Measurements from ENCODE around the gene TREX2. TPM values are rescaled to one million over a fixed set of nuclear protein-coding genes. Genes with fewer than 3 reads are reported as not detected.

TREX2 gene
- total and polyA plus RNA-seq, 10 of the 15 experiments (the other 5 are each of a cell fraction or from before 2014, with no cell fraction given) = 0.09 to 0.97 (median 0.60) TPM; not detected in 3

GRCh38 chrX:153441981-153442380 is 3.9 kb downstream of the TREX2 start:
- BruUV-seq (replicated peaks) = no TSS peak
- SMC1A ChIA-PET (ENCODE audit: uncharacterized antibody, unreplicated experiment) = no interaction called here
- Histone ChIP-seq H3K27me3 (replicated peaks in 1 of 2; ENCODE audit: control insufficient read depth in 2 of 2, insufficient read depth in 2 of 2, low read length in 1 of 2) (no peaks in the 10 kb centered on the region), H2AFZ (ENCODE audit: control insufficient read depth, low read depth, low read length) (no peak overlapping the region), H3K4me2 (ENCODE audit: control insufficient read depth, insufficient read depth) (no peak overlapping the region), H3K9me3 (replicated peaks; ENCODE audit: control insufficient read depth, insufficient read depth, low read length) (no peaks in the 10 kb centered on the region; the same call in 2 of the 3 replicates), H4K20me1 (ENCODE audit: control insufficient read depth, insufficient read depth) (no peaks in the 10 kb centered on the region), H3K9ac (ENCODE audit: control insufficient read depth, insufficient read depth, low read length) (no peak overlapping the region), H3K4me3 (no peak overlapping the region), H3K79me2 (ENCODE audit: control insufficient read depth, insufficient read depth, low read length) (no peaks in the 10 kb centered on the region), H3K36me3 (ENCODE audit: control insufficient read depth in 2 of 2, insufficient read depth in 2 of 2, low read length in 1 of 2) (no peaks in the 10 kb centered on the region), H3K27ac (ENCODE audit: control insufficient read depth, insufficient read depth) (no peak overlapping the region), H3K4me1 (ENCODE audit: control insufficient read depth, insufficient read depth, low read length) (no peaks in the 10 kb centered on the region)
- FAIRE-seq (no peak), ATAC-seq (no peak), DNase-seq (ENCODE audit: low read depth, low spot score) (no peak)
- in situ Hi-C loops (cut with MboI) (no loop called here), intact Hi-C loops (cut with micrococcal nuclease; ENCODE audit: unreplicated experiment) (no loop called here)
- CTCF ChIA-PET = no interaction called here
- RAD21 ChIA-PET (ENCODE audit: unreplicated experiment) = no interaction called here
- POLR2A ChIA-PET = no interaction called here
- no peak for TF ChIP-seq ZNF687 (IDR thresholded peaks at IDR 0.05)
- TF ChIP-seq ZNF24 (IDR thresholded peaks at IDR 0.05) = no peak
- TF ChIP-seq ZNF274 (IDR thresholded peaks at IDR 0.05; ENCODE audit: insufficient read depth, insufficient read length) = no peak
- TF ChIP-seq MAX (IDR thresholded peaks at IDR 0.05; ENCODE audit: low read depth, low read length) = no peak
- no peak for TF ChIP-seq BCLAF1 (IDR thresholded peaks at IDR 0.05)
- no peak for TF ChIP-seq NR2C2 (IDR thresholded peaks at IDR 0.05; ENCODE audit: borderline replicate concordance, control insufficient read depth, insufficient read length, low read depth)
- TF ChIP-seq YY1 (IDR thresholded peaks at IDR 0.05; ENCODE audit: low read depth, low read length) = no peak
- no peak for TF ChIP-seq ASH2L (IDR thresholded peaks at IDR 0.05; ENCODE audit: borderline replicate concordance, low read depth)
- no peak for TF ChIP-seq CREM (IDR thresholded peaks at IDR 0.05; ENCODE audit: low read depth)
- TF ChIP-seq PAX8 (IDR thresholded peaks at IDR 0.05) = no peak
- no peak for TF ChIP-seq SUZ12 (IDR thresholded peaks at IDR 0.05; ENCODE audit: unreplicated experiment)
- TF ChIP-seq ELK1 (IDR thresholded peaks at IDR 0.05; ENCODE audit: low read depth, low read length) = no peak
- 63% methylated on average over 9 of the region's 9 CpGs for WGBS (ENCODE audit: insufficient coverage, insufficient replicate concordance, low lambda C conversion rate, missing lambda C conversion rate)
